ENCODE results near the gene ANKK1.

DNA sequence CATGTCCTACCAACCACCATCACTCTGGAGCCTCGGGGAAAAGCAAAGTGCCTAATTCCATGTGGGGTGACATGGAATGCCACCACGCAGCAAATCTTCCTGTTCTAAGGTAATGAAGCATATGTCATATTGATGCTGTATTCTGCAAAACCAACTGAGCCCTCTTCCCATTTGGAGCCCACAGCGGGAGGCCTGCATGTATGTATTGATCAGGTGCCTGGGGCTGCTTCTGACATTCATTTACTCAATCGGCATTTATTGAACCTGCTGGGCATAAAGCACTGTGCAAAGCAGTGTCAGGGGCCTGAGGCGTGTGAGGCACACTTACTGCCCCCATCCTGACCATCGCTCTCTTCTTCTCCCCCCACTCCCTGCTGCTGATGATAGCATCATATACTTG, 39.1 kb downstream of the ANKK1 start:
- TF ChIP-seq, protein P1, sequence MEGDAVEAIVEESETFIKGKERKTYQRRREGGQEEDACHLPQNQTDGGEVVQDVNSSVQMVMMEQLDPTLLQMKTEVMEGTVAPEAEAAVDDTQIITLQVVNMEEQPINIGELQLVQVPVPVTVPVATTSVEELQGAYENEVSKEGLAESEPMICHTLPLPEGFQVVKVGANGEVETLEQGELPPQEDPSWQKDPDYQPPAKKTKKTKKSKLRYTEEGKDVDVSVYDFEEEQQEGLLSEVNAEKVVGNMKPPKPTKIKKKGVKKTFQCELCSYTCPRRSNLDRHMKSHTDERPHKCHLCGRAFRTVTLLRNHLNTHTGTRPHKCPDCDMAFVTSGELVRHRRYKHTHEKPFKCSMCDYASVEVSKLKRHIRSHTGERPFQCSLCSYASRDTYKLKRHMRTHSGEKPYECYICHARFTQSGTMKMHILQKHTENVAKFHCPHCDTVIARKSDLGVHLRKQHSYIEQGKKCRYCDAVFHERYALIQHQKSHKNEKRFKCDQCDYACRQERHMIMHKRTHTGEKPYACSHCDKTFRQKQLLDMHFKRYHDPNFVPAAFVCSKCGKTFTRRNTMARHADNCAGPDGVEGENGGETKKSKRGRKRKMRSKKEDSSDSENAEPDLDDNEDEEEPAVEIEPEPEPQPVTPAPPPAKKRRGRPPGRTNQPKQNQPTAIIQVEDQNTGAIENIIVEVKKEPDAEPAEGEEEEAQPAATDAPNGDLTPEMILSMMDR (IDR thresholded peaks at IDR 0.05 in 4 of 5, conservative IDR thresholded peaks at IDR 0.05 in 1 of 5) = no peak
- TF ChIP-seq POLR2A (IDR thresholded peaks at IDR 0.05) = no peak

Measured in gastrocnemius medialis (tissue), 4 donors.